Epithelial cell of esophagus (primary cell): ENCODE results near the gene ADGRF1.

Experiments used
- DNase-seq: peaks from one replicate; pipeline ENCODE4 v3.0.0; 2010; ENCODE audit warnings: low read depth
- H3K4me3 ChIP-seq: 2 replicates; pipeline ENCODE4 v1.5.1; 2011; ENCODE audit warnings: mild to moderate bottlenecking, low read length, control low read depth
- CTCF ChIP-seq: IDR thresholded peaks from 2 replicates; pipeline ENCODE4 v1.5.1; 2011; ENCODE audit warnings: low read depth, mild to moderate bottlenecking, low read length, control low read depth, inconsistent platforms; ENCODE audit not compliant: insufficient read depth; ENCODE audit errors: missing control alignments

ADGRF1 gene

GRCh38 chr6:46967826-46968349 is 74.2 kb downstream of the ADGRF1 start:
- TF ChIP-seq CTCF, result no peak
- no peak overlapping the region for H3K4me3 ChIP-seq
- peak; percentile 19 for DNase-seq

DNA sequence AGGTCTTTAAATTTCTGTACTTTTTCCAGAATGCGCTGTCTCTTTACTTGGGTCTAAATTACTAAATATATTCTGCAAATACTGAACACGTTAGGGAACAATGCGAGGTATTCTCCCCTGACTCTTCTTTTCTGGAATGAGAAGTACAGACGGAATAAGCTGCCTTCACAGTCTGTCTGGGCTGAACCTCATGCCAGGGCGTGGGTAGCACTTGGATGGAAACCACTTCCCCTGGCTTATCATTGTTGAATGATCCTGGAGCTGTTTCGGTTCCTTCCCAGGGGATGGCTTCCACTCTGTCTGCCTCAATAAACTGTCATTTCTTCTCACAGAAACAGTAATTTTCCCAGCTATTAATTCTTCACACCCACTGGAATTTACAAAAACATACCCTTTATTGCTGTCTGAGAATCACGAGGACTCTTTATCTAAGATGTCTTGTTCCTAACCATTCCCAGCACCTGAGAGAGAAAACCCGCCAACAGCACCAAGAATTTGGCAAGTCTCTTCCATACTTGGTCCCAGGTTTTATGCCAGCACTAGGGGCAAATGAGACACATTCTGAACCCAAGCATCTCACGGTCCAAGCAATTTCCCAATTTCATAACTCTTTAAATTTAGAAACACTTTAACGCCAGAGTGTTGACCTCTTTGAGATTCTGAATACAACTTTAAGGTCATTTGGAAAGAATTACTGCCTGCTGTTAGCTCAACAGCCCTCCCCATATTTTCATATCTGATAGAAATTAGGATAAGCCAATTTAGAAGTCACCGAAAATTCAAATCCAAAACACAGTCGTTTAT is 77.2 kb downstream of the ADGRF1 start:
- no peak for DNase-seq
- no peak overlapping the region for H3K4me3 ChIP-seq
- TF ChIP-seq CTCF, result no peak

DNA sequence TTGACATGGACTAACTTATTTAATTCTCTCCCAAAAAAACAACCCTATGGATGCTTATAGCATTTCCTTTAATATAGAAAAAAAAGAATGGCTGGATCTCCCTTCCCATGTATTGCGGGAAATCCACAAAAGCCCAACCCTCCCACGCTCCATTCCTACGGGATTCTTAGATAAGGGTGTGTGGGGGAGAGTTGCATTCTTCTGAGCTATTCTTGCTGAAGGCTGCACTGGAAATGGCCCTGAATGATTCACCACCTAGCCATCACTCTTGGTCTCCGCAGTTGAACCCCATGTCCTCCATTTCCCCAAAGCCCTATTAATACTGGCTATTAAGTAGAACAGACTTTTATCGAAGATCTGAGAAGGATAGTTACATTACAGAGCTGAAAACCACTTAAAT is 78.5 kb downstream of the ADGRF1 start:
- no peak overlapping the region for H3K4me3 ChIP-seq
- DNase-seq, result no peak
- TF ChIP-seq CTCF, result no peak

- H3K4me3 ChIP-seq, result no peak overlapping the region
- no peak for TF ChIP-seq CTCF
- no peak for DNase-seq
These were observed 79.1 kb downstream of the ADGRF1 start for GRCh38 chr6:46963039-46963438.

GRCh38 chr6:46961711-46962110 is 80.4 kb downstream of the ADGRF1 start:
- no peak for DNase-seq
- no peak for TF ChIP-seq CTCF
- H3K4me3 ChIP-seq, result no peak overlapping the region

GRCh38 chr6:46961232-46961631 is 80.9 kb downstream of the ADGRF1 start:
- no peak for TF ChIP-seq CTCF
- DNase-seq, result no peak

DNA sequence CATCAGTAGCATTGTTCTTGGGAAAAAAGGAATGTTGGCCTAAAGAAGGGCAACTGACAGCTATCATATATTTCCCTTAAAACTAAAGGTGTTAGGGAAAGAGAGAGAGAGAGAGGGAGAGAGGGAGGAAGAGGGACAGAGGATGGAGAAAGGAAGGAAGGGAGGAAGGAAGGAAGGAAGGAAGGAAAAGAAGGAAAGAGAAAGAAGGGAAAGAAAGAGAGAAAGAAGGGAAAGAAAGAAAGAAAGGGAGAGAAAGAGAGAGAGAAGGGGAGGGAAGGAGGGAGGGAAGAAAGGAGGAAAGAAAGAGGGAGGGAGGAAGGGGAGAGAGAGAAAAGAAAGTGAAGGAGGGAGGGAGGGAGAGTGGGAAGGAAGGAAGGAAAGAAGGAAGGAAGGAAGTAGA is 82.7 kb downstream of the ADGRF1 start:
- TF ChIP-seq CTCF, result no peak
- no peak overlapping the region for H3K4me3 ChIP-seq

More at GRCh38 chr6:46961232-46961631, 80.9 kb downstream of the ADGRF1 start:
- no peak overlapping the region for H3K4me3 ChIP-seq

More for the DNA sequence above, 82.7 kb downstream of the ADGRF1 start:
- no peak for DNase-seq
